Fibroblast of villous mesenchyme (primary cell): ENCODE data around the gene RPL21. TPM values are rescaled to one million over a fixed set of nuclear protein-coding genes. Genes with fewer than 3 reads are reported as not detected.

ENCODE experiments used
- DNase-seq: peaks from one replicate; pipeline ENCODE4 v3.0.0-alpha.2; 2010; ENCODE audit warnings: low read depth
- H3K4me3 ChIP-seq: 2 replicates; pipeline ENCODE4 v1.5.1; 2011; ENCODE audit warnings: low read depth, mild to moderate bottlenecking, low read length
- CTCF ChIP-seq: IDR thresholded peaks from 2 replicates; pipeline ENCODE4 v1.5.1; 2012; ENCODE audit warnings: low read depth, mild to moderate bottlenecking, low read length; ENCODE audit not compliant: insufficient read depth
- small RNA-seq: library from RNA; depleted of rRNA; stranded (forward); fragments of <200 nt; gene quantifications from one replicate; pipeline ENCODE3, GENCODE V24; 2012
- total RNA-seq: library from RNA; depleted of rRNA; stranded (reverse); fragments of >200 nt; gene quantifications from 2 replicates; pipeline ENCODE4 v1.2.3, GENCODE V29; 2012

RPL21 gene
- total RNA-seq, 1 donor, result 661 TPM

- TF ChIP-seq CTCF, result no peak
- H3K4me3 ChIP-seq, result no peak overlapping the region
- no peak for DNase-seq
These were observed 52.7 kb downstream of the RPL21 start for GRCh38 chr13:27304099-27304498.

- no peak for DNase-seq
- TF ChIP-seq CTCF, result no peak
- no peak overlapping the region for H3K4me3 ChIP-seq
These were observed 53.3 kb downstream of the RPL21 start for GRCh38 chr13:27304611-27305010.

Small RNA genes within 50 kb of the gene (small RNA-seq; reads per million reads assigned to genes)
- gene SNORA27 (not detected), gene SNORD102 (not detected)

Other genes with a start within 250 kb of the RPL21 start
- gene USP12, start 79.7 kb upstream of the RPL21 start, total RNA-seq, result 13.9 and 19.0 TPM in 2 replicates
- gene RASL11A, start 19.3 kb downstream of the RPL21 start, total RNA-seq, result 2.9 and 4.7 TPM in 2 replicates
- 109 and 111 TPM in 2 replicates for gene GTF3A, start 173.1 kb downstream of the RPL21 start, total RNA-seq
- 52.5 and 66.1 TPM in 2 replicates for gene MTIF3, start 199.0 kb downstream of the RPL21 start, total RNA-seq